ENCODE measurements around the gene TYR.
"Not testable (repeated sequence)": the region's sequence is repeated elsewhere in the genome, so short reads cannot be mapped to it uniquely, and the experiment has no call there.

DNA sequence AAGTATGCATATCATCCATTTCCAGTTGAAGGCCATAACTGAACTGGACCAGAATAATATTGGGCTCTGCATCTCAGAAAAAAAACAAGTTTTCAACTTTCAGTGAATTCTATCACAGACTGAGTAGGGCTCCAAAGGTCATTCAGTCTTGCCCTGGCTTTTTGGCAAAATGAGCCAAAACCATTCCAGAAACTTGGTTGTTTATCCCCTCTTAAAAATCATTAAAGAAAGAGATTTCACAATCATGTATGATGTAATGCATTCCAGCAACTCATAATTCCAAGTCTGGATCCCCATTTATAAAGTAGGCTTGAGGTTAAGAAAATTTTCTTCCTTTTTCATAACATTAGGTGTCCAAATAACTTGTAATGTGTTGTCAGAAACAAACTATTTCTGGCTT, 162.8 kb downstream of the TYR start:
- TF ChIP-seq, protein P1, sequence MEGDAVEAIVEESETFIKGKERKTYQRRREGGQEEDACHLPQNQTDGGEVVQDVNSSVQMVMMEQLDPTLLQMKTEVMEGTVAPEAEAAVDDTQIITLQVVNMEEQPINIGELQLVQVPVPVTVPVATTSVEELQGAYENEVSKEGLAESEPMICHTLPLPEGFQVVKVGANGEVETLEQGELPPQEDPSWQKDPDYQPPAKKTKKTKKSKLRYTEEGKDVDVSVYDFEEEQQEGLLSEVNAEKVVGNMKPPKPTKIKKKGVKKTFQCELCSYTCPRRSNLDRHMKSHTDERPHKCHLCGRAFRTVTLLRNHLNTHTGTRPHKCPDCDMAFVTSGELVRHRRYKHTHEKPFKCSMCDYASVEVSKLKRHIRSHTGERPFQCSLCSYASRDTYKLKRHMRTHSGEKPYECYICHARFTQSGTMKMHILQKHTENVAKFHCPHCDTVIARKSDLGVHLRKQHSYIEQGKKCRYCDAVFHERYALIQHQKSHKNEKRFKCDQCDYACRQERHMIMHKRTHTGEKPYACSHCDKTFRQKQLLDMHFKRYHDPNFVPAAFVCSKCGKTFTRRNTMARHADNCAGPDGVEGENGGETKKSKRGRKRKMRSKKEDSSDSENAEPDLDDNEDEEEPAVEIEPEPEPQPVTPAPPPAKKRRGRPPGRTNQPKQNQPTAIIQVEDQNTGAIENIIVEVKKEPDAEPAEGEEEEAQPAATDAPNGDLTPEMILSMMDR (IDR thresholded peaks at IDR 0.05): not testable (repeated sequence)
- TF ChIP-seq POLR2A (IDR thresholded peaks at IDR 0.05): not testable (repeated sequence)
